Left lobe of liver (tissue), 2 donors: ENCODE results near the gene METTL25. TPM values are rescaled to one million over a fixed set of nuclear protein-coding genes. Genes with fewer than 3 reads are reported as not detected.
"Not testable (repeated sequence)": the region's sequence is repeated elsewhere in the genome, so short reads cannot be mapped to it uniquely, and the experiment has no call there.

Source experiments
- ATAC-seq: fragments of 200-7000 bp; cut with Tn5 transposase; one replicate; pipeline ENCODE4 v1.9.1; 2020; ENCODE audit warnings: mild to moderate bottlenecking, moderate library complexity
- DNase-seq: peaks from one replicate; pipeline ENCODE4 v3.0.0-alpha.2; 2020; ENCODE audit warnings: low spot score
- total RNA-seq: library from RNA; stranded (reverse); gene quantifications from one replicate; pipeline ENCODE4 v1.2.1, GENCODE V29; 2021
- donor health status: DM: no; HTN: no; CAD: no; lungs with moderate emphysema.
- donor health status: DM: no; HTN: yes; CAD: no.

Gene METTL25
- total RNA-seq = 5.3 TPM

GRCh38 chr12:82358200-82359114, at the start of gene METTL25, which contains the start of gene CCDC59:
Gene METTL25 (plus strand): TSS chr12:82358529. CDS start chr12:82358566, 37 bp downstream.
Gene CCDC59 (minus strand): TSS chr12:82358387. CDS start chr12:82358376, 11 bp downstream.
- peak; percentile 98 for DNase-seq
- peak; percentile 97 for ATAC-seq

- ATAC-seq (no peak), DNase-seq (no peak)
Observed at GRCh38 chr12:82314406-82314892, 43.9 kb upstream of the METTL25 start.

- ATAC-seq = no peak
- DNase-seq = no peak
Observed at GRCh38 chr12:82319276-82319675, 39.1 kb upstream of the METTL25 start.

- DNase-seq (no peak), ATAC-seq (no peak)
Observed at GRCh38 chr12:82325540-82326336, 32.6 kb upstream of the METTL25 start.

GRCh38 chr12:82326905-82327503, 31.3 kb upstream of the METTL25 start:
- DNase-seq (no peak), ATAC-seq (peak; percentile 60)

- ATAC-seq = no peak
Observed at GRCh38 chr12:82327861-82328260, 30.5 kb upstream of the METTL25 start.

GRCh38 chr12:82329508-82329907, 28.8 kb upstream of the METTL25 start:
- ATAC-seq = no peak
- no peak for DNase-seq

More at GRCh38 chr12:82327861-82328260, 30.5 kb upstream of the METTL25 start:
- no peak for DNase-seq

GRCh38 chr12:82350161-82350560, 8.2 kb upstream of the METTL25 start:
- DNase-seq (no peak), ATAC-seq (no peak)

- DNase-seq = no peak
- ATAC-seq = no peak
Observed at GRCh38 chr12:82351390-82351789, 6.9 kb upstream of the METTL25 start.

GRCh38 chr12:82357340-82357739, 989 bp upstream of the METTL25 start:
- ATAC-seq (no peak), DNase-seq (no peak)

- DNase-seq (no peak), ATAC-seq (no peak)
Observed at GRCh38 chr12:82357845-82358199, 507 bp upstream of the METTL25 start.

- ATAC-seq = peak; percentile 1
- no peak for DNase-seq
Observed at GRCh38 chr12:82359115-82359478, 768 bp downstream of the METTL25 start.

GRCh38 chr12:82360834-82361233, 2.5 kb downstream of the METTL25 start:
- DNase-seq, ATAC-seq: not testable (repeated sequence)

- DNase-seq (no peak), ATAC-seq (no peak)
Observed at GRCh38 chr12:82361461-82361915, 3.2 kb downstream of the METTL25 start.

GRCh38 chr12:82363990-82364389, 5.7 kb downstream of the METTL25 start:
- ATAC-seq = no peak
- no peak for DNase-seq

GRCh38 chr12:82366197-82366596, 7.9 kb downstream of the METTL25 start:
- ATAC-seq = no peak
- no peak for DNase-seq

GRCh38 chr12:82375201-82375600, 16.9 kb downstream of the METTL25 start:
- ATAC-seq = no peak
- DNase-seq = no peak

GRCh38 chr12:82378997-82379396, 20.7 kb downstream of the METTL25 start:
- no peak for DNase-seq
- ATAC-seq = no peak

GRCh38 chr12:82383930-82384552, 25.7 kb downstream of the METTL25 start:
- DNase-seq (no peak), ATAC-seq (no peak)

- DNase-seq (no peak), ATAC-seq (no peak)
Observed at GRCh38 chr12:82398879-82399278, 40.5 kb downstream of the METTL25 start.

GRCh38 chr12:82400819-82401218, 42.5 kb downstream of the METTL25 start:
- no peak for ATAC-seq
- DNase-seq = no peak
